Stimulated activated naive B cell treated with anti-CD40 and anti-IgM and Interleukin-4, amounts not matched to agents 10 μg/mL and 1 μg/mL and 100 μg/mL, for 72 hours (primary cell): ENCODE measurements around the gene QRFP.

ENCODE experiments used
- ATAC-seq, 2 donors: fragments of 150-1000 bp; cut with Tn5 transposase; replicated peaks; 2 replicates each; pipeline ENCODE4 v1.10.0; 2021; ENCODE audit warnings: moderate library complexity in 1 of 2
- DNase-seq: peaks from one replicate; pipeline ENCODE4 v3.0.0; 2021
- H3K27ac Mint-ChIP-seq: one replicate; pipeline ENCODE4 v1.8.0; 2022; ENCODE audit warnings: mild to moderate bottlenecking, mixed read lengths
- H3K27me3 Mint-ChIP-seq, 2 donors: one replicate each; pipeline ENCODE4 v1.8.0; 2022; ENCODE audit warnings: mixed read lengths in 2 of 2
- H3K36me3 Mint-ChIP-seq, 2 donors: one replicate each; pipeline ENCODE4 v1.8.0; 2022; ENCODE audit warnings: mixed read lengths in 2 of 2, mild to moderate bottlenecking in 1 of 2
- H3K4me1 Mint-ChIP-seq, 2 donors: one replicate each; pipeline ENCODE4 v1.8.0; 2022; ENCODE audit warnings: mixed read lengths in 2 of 2, mild to moderate bottlenecking in 1 of 2
- H3K4me3 Mint-ChIP-seq, 2 donors: one replicate each; pipeline ENCODE4 v1.8.0; 2022; ENCODE audit warnings: mild to moderate bottlenecking in 2 of 2, mixed read lengths in 2 of 2, moderate library complexity in 1 of 2
- H3K9me3 Mint-ChIP-seq, 2 donors: one replicate each; pipeline ENCODE4 v1.8.0; 2022; ENCODE audit warnings: mixed read lengths in 2 of 2, mild to moderate bottlenecking in 1 of 2

The QRFP gene

DNA sequence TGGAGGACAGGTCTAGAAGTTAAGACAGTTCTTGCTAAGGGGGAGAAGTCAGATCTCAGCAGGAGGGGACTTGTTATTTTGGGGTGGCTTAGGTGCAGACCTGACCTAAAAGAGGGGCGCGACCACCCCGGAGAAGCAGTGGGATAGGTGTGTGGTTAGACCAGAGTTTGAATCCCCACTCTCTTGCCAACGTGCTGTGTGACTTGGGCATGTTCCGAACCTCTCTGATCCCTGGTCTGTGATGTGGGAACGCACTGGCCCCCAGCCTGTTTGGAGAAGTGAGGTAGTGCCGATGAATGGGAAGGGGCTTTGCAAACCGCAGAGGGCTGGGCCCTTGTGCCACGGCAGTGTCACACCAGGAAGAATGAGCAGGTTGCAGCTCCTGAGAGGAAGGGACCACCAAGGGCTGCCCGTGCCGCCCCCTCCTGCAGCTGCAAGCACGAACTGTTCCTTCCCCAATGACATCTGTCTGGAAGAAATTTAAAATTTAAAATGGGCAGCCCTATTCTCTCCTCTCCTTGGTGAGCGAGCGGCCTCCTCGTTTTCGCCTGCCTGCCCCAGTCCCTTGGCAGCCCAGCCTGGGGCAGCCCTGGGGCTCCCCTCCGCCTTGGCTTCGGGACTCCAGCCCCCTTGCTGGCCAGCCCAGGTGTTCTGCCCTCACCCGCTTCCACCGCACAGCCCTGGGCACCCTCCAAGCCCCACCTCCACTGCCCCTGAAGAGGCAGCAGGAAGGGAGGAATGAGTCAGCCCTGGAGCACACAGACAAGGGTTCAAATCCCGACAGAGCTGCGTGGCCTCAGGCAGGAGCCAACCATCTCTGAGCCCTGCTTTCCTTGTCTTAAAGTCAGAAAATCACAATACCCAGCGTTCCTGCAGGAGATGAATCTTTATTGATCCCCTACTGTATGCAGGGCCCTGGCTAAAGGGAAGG lies 40.8 kb upstream of the QRFP start:
- H3K27ac Mint-ChIP-seq: peak overlapping the region; percentile 31
- H3K36me3 Mint-ChIP-seq: peaks cover 0 to 4% of the 10 kb centered on the region in 2 donors
- H3K27me3 Mint-ChIP-seq: peaks cover 65 to 89% of the 10 kb centered on the region in 2 donors
- ATAC-seq (no peak), DNase-seq (no peak)
- no peaks in the 10 kb centered on the region for H3K9me3 Mint-ChIP-seq
- H3K4me1 Mint-ChIP-seq: peaks cover 33 to 48% of the 10 kb centered on the region in 2 donors
- peak overlapping the region in 1 of 2 donors; percentile 36 for H3K4me3 Mint-ChIP-seq

DNA sequence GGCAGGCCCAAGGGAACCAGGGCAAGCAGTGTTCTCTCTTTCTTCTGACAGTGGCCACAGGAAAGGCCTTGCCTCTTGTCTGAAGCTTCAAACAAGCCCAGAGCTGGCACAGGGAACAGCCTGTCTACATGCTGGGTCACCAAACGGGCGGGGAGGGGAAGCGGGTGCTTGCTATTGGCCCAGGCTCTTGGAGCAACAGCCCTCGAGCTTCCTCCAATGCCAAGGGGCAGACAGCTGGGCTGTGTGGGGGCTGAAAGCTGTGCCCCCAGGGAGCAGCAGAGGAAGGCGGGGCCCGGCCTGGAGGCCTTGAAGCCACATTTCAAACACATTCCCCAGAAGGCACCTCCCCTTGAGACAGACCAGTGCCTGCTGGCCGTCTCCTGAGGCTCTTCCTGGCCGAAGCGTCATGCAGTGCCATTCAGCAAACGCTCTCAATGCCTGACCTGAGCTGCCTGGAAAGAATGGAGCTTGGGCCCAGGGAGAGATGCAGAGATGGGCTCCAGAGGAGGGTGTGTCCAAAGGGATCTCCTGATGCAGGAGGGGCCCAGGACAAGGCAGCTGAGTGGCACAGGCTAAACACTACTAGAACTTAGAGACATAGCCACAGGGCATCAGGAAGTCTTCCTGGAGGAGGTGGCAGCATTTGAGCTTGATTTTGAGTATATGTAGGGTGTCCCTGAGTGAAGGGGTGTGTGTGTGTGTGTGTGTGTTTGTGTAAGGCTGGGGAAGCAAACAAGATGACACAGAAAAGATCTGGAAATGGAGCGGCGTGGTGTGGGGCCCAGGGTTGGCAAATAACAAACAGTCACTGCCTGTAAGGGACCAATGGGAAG lies 39.9 kb upstream of the QRFP start:
- Mint-ChIP-seq H3K4me1 (peaks cover 39 to 57% of the 10 kb centered on the region in 2 donors), H3K4me3 (peak overlapping the region in 1 of 2 donors; percentile 1), H3K9me3 (no peaks in the 10 kb centered on the region), H3K27ac (no peak overlapping the region), H3K36me3 (peaks cover 0 to 4% of the 10 kb centered on the region in 2 donors), H3K27me3 (peaks cover 64 to 86% of the 10 kb centered on the region in 2 donors)
- ATAC-seq: peak in 1 of 2 donors; percentile 8
- no peak for DNase-seq

DNA sequence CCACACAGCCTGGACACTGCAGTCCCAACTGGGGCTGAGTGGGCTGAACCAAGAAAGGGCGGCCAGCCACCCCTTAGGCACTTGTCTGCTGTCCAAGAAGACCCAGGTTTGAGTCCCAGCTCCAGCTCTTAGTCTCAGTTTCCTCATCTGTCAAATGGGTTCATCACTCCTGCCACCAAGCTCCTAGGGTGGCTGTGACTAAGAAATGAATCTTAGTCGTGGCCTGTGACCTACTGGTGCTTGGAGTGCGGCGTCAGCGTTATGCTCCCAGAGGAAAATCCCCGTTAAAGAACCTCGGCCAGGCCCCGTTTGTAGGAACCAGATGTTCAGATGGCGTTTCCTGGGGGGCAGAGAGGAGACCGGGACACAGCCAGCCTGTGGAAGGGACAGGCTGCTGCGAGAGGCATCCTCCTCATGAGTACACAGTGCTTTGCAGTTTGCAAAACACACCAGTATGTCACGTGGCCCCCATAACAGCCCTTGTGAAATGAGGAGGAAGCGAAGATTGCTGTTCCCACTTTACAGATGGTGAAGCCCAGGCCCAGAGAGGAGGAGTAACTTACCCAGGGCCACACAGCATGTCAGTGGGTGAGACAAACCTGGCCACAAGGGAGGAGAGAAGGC lies 39.1 kb upstream of the QRFP start:
- Mint-ChIP-seq H3K27ac (no peak overlapping the region), H3K4me1 (peaks cover 39 to 56% of the 10 kb centered on the region in 2 donors), H3K4me3 (no peak overlapping the region), H3K9me3 (no peaks in the 10 kb centered on the region), H3K27me3 (peaks cover 63 to 86% of the 10 kb centered on the region in 2 donors), H3K36me3 (peaks cover 0 to 4% of the 10 kb centered on the region in 2 donors)
- no peak for DNase-seq
- ATAC-seq: no peak

DNA sequence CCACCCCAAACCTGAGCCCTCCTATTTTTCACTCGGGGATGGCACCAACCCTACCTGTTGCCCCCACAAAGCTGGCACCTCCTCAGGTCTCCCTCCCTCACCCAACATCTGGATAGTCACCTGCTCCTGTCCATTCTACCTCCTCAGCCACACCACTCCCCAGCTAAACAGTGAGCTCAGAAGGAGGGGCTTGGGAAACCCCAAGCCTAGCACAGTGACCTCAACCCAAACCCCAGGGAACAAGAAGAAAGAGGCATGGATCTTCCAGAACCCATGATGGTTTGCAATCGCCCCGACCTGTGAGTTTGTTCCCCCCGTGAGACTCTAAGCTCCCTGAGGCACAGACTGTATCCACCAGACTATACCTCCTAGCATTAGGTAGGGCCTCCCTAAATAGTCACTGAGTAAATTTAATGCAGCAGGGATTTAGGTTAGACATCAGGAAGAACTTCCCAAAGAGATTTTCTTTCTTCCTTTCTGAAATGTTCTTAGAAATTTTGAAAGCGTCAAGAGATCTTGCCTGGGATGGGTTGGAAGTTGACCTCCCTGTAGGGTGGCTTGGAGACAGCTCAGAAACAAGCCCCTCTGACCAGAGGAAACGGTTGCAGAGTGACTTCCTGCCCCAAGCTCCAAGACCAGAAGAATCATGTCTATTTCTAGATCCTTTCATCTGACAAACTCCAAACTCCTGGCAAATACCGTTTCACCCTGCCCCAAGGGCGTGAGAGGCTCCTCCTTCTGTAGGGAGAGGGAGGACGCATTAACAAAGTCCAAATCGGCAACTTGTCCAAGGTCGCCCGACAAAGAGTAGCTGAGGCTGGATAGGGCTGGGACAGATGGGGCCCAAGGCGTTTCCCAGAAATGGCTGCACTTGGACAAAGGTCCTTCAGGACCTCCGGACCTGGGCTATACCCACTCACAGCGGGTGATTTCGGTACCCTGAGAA lies 38.4 kb upstream of the QRFP start:
- Mint-ChIP-seq H3K4me3 (no peak overlapping the region), H3K9me3 (no peaks in the 10 kb centered on the region), H3K27me3 (peaks cover 58 to 85% of the 10 kb centered on the region in 2 donors), H3K27ac (no peak overlapping the region), H3K4me1 (peaks cover 38 to 48% of the 10 kb centered on the region in 2 donors), H3K36me3 (peaks cover 0 to 4% of the 10 kb centered on the region in 2 donors)
- DNase-seq (no peak), ATAC-seq (no peak)

GRCh38 chr9:130934246-130934645 lies 37.6 kb upstream of the QRFP start:
- Mint-ChIP-seq H3K4me3 (no peak overlapping the region), H3K4me1 (peaks cover 39 to 46% of the 10 kb centered on the region in 2 donors), H3K27me3 (peaks cover 60 to 85% of the 10 kb centered on the region in 2 donors), H3K27ac (no peak overlapping the region), H3K9me3 (no peaks in the 10 kb centered on the region), H3K36me3 (peaks cover 0 to 4% of the 10 kb centered on the region in 2 donors)
- ATAC-seq (no peak), DNase-seq (no peak)

DNA sequence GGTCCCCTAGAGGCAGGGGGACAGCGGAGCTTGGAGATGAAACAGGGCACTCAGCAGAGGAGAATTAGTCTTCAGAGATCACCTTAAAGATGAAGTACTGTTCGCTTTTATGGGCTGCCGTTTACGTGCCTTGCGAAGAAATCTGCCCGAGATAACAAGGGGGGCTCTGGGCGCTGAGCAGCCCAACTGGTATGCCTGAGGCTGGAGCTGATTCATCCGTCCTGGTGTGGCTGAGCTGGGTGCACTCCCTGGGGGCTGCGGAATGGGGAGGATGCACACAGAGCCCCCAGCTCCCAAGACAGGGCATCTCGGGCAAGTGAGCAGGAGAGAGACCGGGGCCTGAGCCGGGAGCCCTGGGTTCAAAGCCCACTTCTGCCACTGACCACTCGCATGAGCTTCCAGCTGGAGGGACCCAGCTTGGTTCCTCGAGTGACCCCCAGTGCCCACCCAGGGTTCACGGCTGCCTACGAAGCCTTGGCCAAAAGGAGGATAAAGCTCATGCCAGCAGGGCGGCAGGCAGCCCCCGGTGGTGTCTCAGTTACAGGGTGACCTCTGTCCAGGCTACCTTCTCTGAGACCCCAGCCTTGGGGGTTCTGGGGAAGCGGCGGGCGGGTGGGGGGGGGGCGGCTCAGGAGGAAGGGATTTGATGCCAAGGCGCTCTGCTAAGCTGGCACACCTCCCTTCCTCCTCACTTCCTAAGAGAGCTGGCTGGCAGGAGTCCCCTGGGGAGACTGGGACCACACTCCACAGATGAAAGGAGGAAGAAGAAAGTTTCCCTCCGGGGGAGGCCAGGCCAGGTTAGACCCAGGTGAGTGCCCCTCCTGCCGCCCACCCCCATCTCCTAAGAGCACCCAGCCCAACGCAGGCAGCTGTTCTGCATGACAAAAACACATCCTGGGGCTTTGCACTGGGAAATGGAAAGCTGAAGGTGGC lies 36.8 kb upstream of the QRFP start:
- no peak for ATAC-seq
- peaks cover 37 to 46% of the 10 kb centered on the region in 2 donors for H3K4me1 Mint-ChIP-seq
- H3K27me3 Mint-ChIP-seq: peaks cover 55 to 79% of the 10 kb centered on the region in 2 donors
- DNase-seq: no peak
- no peak overlapping the region for H3K27ac Mint-ChIP-seq
- no peaks in the 10 kb centered on the region for H3K36me3 Mint-ChIP-seq
- H3K4me3 Mint-ChIP-seq: no peak overlapping the region
- no peaks in the 10 kb centered on the region for H3K9me3 Mint-ChIP-seq

DNA sequence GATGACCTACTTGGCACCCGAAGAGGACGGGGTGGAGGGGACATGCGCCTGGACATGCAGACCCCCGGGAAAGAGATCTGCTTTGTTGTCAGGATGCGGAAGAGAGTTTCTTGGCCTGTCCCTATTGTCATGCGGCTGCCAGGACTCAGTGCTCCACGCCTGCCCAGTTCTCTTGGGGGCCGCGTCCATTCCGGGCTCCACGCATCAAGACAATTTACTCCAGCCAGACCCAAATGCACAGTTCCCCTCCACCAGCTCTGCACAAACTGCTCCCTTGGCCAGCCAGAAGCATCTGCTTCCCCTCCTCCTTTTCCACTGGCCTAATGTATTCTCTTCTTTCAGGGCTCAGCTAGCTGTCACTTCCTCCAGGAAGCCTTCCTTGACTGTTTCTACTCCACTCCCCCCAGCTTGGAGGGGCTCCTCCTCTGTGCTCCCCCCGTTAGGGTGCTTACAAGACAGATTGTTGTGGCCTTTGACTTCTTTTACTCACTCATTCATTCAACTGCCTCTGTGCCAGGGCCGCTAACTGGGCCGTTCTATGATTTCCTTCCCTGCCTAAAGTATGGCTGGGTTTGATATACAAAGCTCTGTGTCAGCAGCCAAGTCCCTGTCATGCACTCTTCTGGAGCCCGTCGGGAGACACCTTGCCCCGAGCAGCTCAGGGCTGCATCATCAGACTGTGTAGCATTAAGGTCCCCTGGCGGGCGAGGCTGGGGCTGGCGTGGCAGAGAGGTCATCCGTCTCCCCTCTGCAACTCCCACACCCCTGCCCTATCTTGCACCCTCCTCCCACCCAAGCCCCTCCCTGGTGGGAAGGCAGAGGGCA lies 35.9 kb upstream of the QRFP start:
- Mint-ChIP-seq H3K27me3 (peaks cover 53 to 77% of the 10 kb centered on the region in 2 donors), H3K4me3 (no peak overlapping the region), H3K9me3 (no peaks in the 10 kb centered on the region), H3K36me3 (no peaks in the 10 kb centered on the region), H3K27ac (no peak overlapping the region), H3K4me1 (peaks cover 40 to 48% of the 10 kb centered on the region in 2 donors)
- DNase-seq: no peak
- ATAC-seq: no peak

DNA sequence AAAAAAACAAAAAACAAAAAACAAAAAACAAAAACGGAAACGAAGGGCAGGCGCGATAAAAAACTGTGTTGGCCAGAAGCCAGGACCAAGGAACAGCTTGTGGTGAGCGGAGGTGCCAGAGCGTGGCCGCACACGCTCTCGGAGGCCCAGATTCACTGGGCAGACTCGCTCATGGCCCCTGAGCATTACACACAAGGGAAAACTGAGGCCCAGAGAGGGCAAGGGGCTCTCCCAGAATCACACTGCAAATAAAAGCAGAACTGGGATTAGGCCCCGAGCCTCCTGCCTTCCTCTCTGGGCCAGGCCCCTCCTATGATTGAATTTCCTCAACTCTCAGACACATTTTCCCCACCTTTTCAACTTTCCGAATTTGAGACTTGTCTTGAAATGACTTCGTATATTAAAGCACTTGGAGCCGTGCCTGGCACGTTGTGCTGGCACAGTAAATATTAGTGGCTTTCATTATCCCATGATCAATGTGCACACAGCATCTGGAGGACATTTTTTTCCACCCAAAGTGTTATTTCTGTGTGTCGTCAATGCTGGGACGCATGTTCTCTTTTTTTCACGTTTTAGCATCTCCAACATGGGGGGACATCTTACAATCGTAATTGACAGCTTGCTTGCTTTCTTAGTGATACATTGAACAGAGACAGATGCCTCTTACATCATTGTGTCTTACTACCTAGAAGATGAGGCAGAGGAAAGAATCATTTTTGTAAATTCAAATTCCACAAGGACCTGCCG lies 35.1 kb upstream of the QRFP start:
- Mint-ChIP-seq H3K9me3 (no peaks in the 10 kb centered on the region), H3K27ac (peak overlapping the region; percentile 3), H3K27me3 (peaks cover 45 to 69% of the 10 kb centered on the region in 2 donors), H3K36me3 (no peaks in the 10 kb centered on the region), H3K4me1 (peaks cover 34 to 43% of the 10 kb centered on the region in 2 donors), H3K4me3 (no peak overlapping the region)
- peak; percentile 17 to 39 for ATAC-seq
- peak; percentile 27 for DNase-seq

DNA sequence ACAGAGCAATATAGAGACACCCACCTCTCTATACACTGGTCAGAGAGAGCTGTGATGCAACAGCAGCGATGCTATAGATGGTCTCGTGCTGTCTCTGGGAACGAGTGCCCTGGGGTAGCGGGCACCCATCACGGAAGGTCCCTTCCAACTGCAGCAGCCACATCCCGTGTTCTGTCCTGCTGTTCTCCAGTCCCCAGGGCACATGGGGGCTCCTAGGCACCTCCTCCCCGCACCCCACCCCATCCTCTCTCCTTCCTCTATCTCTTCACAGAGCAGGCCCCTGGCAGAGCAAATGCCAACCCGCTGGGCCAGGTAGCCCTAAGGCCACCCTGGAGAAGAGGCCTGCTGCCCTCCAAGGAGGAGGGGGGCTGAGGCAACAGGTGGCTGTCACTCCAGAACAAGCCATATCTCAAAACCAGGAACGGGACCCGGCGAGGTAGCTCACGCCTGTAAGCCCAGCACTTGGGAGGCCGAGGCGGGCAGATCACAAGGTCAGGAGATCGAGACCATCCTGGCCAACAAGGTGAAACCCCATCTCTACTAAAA lies 34.3 kb upstream of the QRFP start:
- Mint-ChIP-seq H3K27me3 (peaks cover 44 to 61% of the 10 kb centered on the region in 2 donors), H3K36me3 (no peaks in the 10 kb centered on the region), H3K27ac (peak overlapping the region; percentile 3), H3K4me1 (peaks cover 38 to 43% of the 10 kb centered on the region in 2 donors), H3K9me3 (no peaks in the 10 kb centered on the region), H3K4me3 (no peak overlapping the region)
- DNase-seq (no peak), ATAC-seq (no peak)

- Mint-ChIP-seq H3K4me3 (no peak overlapping the region), H3K9me3 (no peaks in the 10 kb centered on the region), H3K4me1 (peaks cover 40 to 46% of the 10 kb centered on the region in 2 donors), H3K27me3 (peaks cover 43 to 55% of the 10 kb centered on the region in 2 donors), H3K27ac (no peak overlapping the region), H3K36me3 (no peaks in the 10 kb centered on the region)
- DNase-seq: no peak
- no peak for ATAC-seq
These were observed 33.7 kb upstream of the QRFP start for GRCh38 chr9:130930132-130930803.
